HL-60 (cell line): ENCODE results near the gene NADK.

Experiments
- GABPA ChIP-seq: IDR thresholded peaks from 2 replicates; pipeline ENCODE4 v1.6.1; 2012; ENCODE audit warnings: low read depth
- POLR2AphosphoS5 ChIP-seq: IDR thresholded peaks from 2 replicates; pipeline ENCODE4 v1.6.1; 2012; ENCODE audit warnings: low read depth
- TF ChIP-seq, protein P1 (sequence below): IDR thresholded peaks from one replicate; pipeline ENCODE4 v1.5.1; 2011; ENCODE audit warnings: low read length, control low read depth, inconsistent platforms; ENCODE audit not compliant: insufficient read depth

DNA sequence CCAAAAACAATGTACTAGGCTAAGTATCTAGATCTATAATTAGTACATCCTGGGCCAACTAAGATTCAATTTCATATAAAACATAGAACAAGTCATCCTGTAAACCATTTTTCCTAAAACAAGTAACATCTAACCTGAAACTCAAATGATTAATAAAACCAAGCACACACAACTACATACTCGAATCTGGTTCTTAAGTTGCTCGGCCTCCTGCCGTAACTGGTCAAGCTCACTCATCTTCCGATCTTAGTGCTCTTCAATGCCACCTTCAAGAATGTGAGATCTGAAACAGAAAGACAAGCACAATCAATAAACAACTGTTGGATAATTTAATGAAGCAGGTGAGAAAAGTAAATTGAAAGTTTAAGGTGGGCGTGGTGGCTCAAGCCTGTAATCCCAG is 46.9 kb upstream of the NADK start:
- TF ChIP-seq GABPA (no peak), POLR2AphosphoS5 (no peak)
- TF ChIP-seq, protein P1, sequence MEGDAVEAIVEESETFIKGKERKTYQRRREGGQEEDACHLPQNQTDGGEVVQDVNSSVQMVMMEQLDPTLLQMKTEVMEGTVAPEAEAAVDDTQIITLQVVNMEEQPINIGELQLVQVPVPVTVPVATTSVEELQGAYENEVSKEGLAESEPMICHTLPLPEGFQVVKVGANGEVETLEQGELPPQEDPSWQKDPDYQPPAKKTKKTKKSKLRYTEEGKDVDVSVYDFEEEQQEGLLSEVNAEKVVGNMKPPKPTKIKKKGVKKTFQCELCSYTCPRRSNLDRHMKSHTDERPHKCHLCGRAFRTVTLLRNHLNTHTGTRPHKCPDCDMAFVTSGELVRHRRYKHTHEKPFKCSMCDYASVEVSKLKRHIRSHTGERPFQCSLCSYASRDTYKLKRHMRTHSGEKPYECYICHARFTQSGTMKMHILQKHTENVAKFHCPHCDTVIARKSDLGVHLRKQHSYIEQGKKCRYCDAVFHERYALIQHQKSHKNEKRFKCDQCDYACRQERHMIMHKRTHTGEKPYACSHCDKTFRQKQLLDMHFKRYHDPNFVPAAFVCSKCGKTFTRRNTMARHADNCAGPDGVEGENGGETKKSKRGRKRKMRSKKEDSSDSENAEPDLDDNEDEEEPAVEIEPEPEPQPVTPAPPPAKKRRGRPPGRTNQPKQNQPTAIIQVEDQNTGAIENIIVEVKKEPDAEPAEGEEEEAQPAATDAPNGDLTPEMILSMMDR, result no peak
